ENCODE data around the gene FARP2.
"Not testable (repeated sequence)": the region's sequence is repeated elsewhere in the genome, so short reads cannot be mapped to it uniquely, and the experiment has no call there.

The FARP2 gene

GRCh38 chr2:241368643-241369042 lies 12.6 kb downstream of the FARP2 start:
- no peak for DNase-seq

GRCh38 chr2:241372361-241372992 lies 16.4 kb downstream of the FARP2 start:
- no peak for DNase-seq

GRCh38 chr2:241373446-241373845 lies 17.4 kb downstream of the FARP2 start:
- no peak for DNase-seq

- not testable (repeated sequence) for DNase-seq
These were observed 17.8 kb downstream of the FARP2 start for GRCh38 chr2:241373906-241374305.

GRCh38 chr2:241375300-241375699 lies 19.2 kb downstream of the FARP2 start:
- no peak for DNase-seq

- DNase-seq: no peak
These were observed 20.7 kb downstream of the FARP2 start for GRCh38 chr2:241376808-241377207.

- DNase-seq: no peak
These were observed 22.7 kb downstream of the FARP2 start for GRCh38 chr2:241378816-241379215.

GRCh38 chr2:241379481-241380480 lies 23.7 kb downstream of the FARP2 start:
- peak; percentile 60 for DNase-seq

GRCh38 chr2:241381872-241382271 lies 25.8 kb downstream of the FARP2 start:
- DNase-seq: no peak

GRCh38 chr2:241385450-241385849 lies 29.4 kb downstream of the FARP2 start:
- DNase-seq: not testable (repeated sequence)

- DNase-seq: no peak
These were observed 30.4 kb downstream of the FARP2 start for GRCh38 chr2:241386519-241386918.

- DNase-seq: no peak
These were observed 33.6 kb downstream of the FARP2 start for GRCh38 chr2:241389697-241390096.

- no peak for DNase-seq
These were observed 34.5 kb downstream of the FARP2 start for GRCh38 chr2:241390301-241391206.

GRCh38 chr2:241391892-241392665 lies 36.0 kb downstream of the FARP2 start:
- no peak for DNase-seq

GRCh38 chr2:241392753-241393152 lies 36.7 kb downstream of the FARP2 start:
- DNase-seq: not testable (repeated sequence)

- DNase-seq: no peak
These were observed 37.6 kb downstream of the FARP2 start for GRCh38 chr2:241393524-241394196.

GRCh38 chr2:241396809-241397208 lies 40.7 kb downstream of the FARP2 start:
- DNase-seq: not testable (repeated sequence)

- no peak for DNase-seq
These were observed 44.1 kb downstream of the FARP2 start for GRCh38 chr2:241399941-241400922.

- no peak for DNase-seq
These were observed 52.8 kb downstream of the FARP2 start for GRCh38 chr2:241408849-241409248.

- no peak for DNase-seq
These were observed 54.7 kb downstream of the FARP2 start for GRCh38 chr2:241410739-241411176.
